Measurements from ENCODE around the gene MAML2.
A peak's percentile ranks its signal among the peaks of the same experiment; 100 is the strongest.

MAML2 gene

DNA sequence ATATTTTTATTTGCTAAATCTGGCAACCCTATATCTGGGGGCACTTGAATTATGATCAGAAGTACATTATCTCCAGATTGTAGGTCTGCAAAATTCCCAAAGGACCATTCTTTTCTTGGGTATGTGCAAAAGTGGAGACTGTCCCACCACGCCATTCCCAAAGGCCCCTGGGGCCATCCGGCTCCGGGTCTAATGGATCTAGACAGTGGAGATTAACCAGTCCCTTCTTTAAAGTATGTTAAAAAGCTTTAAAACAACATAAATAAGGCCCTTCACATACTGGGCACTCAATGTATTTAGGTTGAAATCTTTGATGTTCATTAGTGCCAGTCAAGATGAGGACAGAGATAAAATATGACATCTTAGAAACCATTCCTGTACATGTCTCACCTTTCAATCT lies 124.1 kb downstream of the MAML2 start:
- Histone ChIP-seq H3K4me1 (ENCODE audit: control insufficient read depth in 2 of 2, insufficient read depth in 2 of 2, low read length in 2 of 2) (peaks cover 11 to 23% of the 10 kb centered on the region in 2 donors), H3K36me3 (ENCODE audit: control insufficient read depth in 2 of 2, insufficient read depth in 2 of 2, low read length in 2 of 2) (no peaks in the 10 kb centered on the region), H3K9me3 (ENCODE audit: control insufficient read depth in 2 of 2, low read length in 2 of 2) (no peaks in the 10 kb centered on the region), H3K27me3 (ENCODE audit: control insufficient read depth in 2 of 2, insufficient read depth in 2 of 2, low read length in 2 of 2) (no peaks in the 10 kb centered on the region), H3K9ac (ENCODE audit: low read depth in 1 of 2, low read length in 2 of 2) (no peak overlapping the region), H3K27ac (ENCODE audit: low read depth in 2 of 2, low read length in 2 of 2) (no peak overlapping the region), H3K4me3 (ENCODE audit: low read length in 2 of 2) (no peak overlapping the region)

DNA sequence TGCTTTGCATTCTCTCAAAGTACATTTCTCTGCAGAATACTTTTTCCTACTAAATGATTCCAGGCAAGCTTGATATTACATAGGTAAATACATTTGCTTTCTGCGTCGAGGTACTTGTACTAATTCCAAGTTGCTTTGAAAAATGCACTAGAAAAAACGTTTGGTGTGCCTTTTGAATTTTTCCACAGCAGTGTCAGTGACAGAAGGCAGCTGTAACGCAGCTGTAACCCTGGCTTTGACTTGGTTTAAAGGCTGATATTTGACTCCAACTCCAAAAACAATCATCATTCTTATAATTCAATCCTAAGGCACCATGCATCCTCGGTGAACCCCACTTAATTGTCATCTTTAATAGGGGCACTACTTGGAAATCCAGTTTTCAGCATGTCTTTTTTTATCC lies 125.0 kb downstream of the MAML2 start:
- Histone ChIP-seq H3K9ac (ENCODE audit: low read depth in 1 of 2, low read length in 2 of 2) (no peak overlapping the region), H3K9me3 (ENCODE audit: control insufficient read depth in 2 of 2, low read length in 2 of 2) (no peaks in the 10 kb centered on the region), H3K36me3 (ENCODE audit: control insufficient read depth in 2 of 2, insufficient read depth in 2 of 2, low read length in 2 of 2) (no peaks in the 10 kb centered on the region), H3K27ac (ENCODE audit: low read depth in 2 of 2, low read length in 2 of 2) (no peak overlapping the region), H3K4me3 (ENCODE audit: low read length in 2 of 2) (no peak overlapping the region), H3K4me1 (ENCODE audit: control insufficient read depth in 2 of 2, insufficient read depth in 2 of 2, low read length in 2 of 2) (peaks cover 11 to 23% of the 10 kb centered on the region in 2 donors), H3K27me3 (ENCODE audit: control insufficient read depth in 2 of 2, insufficient read depth in 2 of 2, low read length in 2 of 2) (no peaks in the 10 kb centered on the region)

DNA sequence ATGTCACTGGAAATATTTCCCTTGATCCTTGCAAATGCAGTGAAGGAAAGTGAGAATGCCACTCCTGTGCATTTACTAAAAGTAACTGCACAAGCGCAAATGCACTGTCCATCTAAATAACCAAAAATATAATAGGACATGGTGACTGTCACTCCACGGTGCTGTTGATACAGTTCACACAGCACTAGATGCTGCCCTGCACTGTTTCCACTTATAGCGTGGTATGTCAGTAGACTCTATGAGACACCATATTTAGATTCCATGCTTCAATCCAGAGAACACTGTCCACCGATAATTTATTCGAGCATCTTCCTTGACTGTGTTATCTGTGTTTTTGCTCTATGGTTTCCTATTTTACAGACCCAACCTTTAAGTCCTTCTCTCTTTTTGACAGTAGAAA lies 125.8 kb downstream of the MAML2 start:
- Histone ChIP-seq H3K4me1 (ENCODE audit: control insufficient read depth in 2 of 2, insufficient read depth in 2 of 2, low read length in 2 of 2) (peaks cover 19 to 30% of the 10 kb centered on the region in 2 donors), H3K9ac (ENCODE audit: low read depth in 1 of 2, low read length in 2 of 2) (no peak overlapping the region), H3K9me3 (ENCODE audit: control insufficient read depth in 2 of 2, low read length in 2 of 2) (no peaks in the 10 kb centered on the region), H3K4me3 (ENCODE audit: low read length in 2 of 2) (no peak overlapping the region), H3K27me3 (ENCODE audit: control insufficient read depth in 2 of 2, insufficient read depth in 2 of 2, low read length in 2 of 2) (no peaks in the 10 kb centered on the region), H3K36me3 (ENCODE audit: control insufficient read depth in 2 of 2, insufficient read depth in 2 of 2, low read length in 2 of 2) (no peaks in the 10 kb centered on the region), H3K27ac (ENCODE audit: low read depth in 2 of 2, low read length in 2 of 2) (peak overlapping the region in 1 of 2 donors; percentile 79)

DNA sequence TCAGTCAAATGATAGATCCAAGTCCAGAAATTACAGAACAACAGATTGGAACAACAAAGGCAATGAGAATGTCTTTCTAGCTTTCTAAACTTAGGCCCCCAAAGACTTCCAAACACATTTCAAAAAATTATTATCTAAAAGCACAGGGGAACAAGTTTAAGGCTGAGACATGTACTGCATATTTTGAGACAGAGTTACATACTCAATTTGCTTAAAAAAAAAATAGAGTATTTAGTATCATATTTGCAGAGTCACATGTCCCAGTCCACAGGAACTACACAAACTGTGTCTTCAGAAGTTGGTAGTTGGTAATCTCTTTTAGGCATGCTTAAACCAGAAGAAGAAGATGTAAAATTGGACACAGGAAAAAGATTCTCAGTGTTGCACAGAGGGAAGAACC lies 127.2 kb downstream of the MAML2 start:
- Histone ChIP-seq H3K27ac (ENCODE audit: low read depth in 2 of 2, low read length in 2 of 2) (peak overlapping the region; percentile 64 to 79), H3K9ac (ENCODE audit: low read depth in 1 of 2, low read length in 2 of 2) (no peak overlapping the region), H3K36me3 (ENCODE audit: control insufficient read depth in 2 of 2, insufficient read depth in 2 of 2, low read length in 2 of 2) (no peaks in the 10 kb centered on the region), H3K4me3 (ENCODE audit: low read length in 2 of 2) (no peak overlapping the region), H3K27me3 (ENCODE audit: control insufficient read depth in 2 of 2, insufficient read depth in 2 of 2, low read length in 2 of 2) (no peaks in the 10 kb centered on the region), H3K9me3 (ENCODE audit: control insufficient read depth in 2 of 2, low read length in 2 of 2) (no peaks in the 10 kb centered on the region), H3K4me1 (ENCODE audit: control insufficient read depth in 2 of 2, insufficient read depth in 2 of 2, low read length in 2 of 2) (peaks cover 23 to 31% of the 10 kb centered on the region in 2 donors)

DNA sequence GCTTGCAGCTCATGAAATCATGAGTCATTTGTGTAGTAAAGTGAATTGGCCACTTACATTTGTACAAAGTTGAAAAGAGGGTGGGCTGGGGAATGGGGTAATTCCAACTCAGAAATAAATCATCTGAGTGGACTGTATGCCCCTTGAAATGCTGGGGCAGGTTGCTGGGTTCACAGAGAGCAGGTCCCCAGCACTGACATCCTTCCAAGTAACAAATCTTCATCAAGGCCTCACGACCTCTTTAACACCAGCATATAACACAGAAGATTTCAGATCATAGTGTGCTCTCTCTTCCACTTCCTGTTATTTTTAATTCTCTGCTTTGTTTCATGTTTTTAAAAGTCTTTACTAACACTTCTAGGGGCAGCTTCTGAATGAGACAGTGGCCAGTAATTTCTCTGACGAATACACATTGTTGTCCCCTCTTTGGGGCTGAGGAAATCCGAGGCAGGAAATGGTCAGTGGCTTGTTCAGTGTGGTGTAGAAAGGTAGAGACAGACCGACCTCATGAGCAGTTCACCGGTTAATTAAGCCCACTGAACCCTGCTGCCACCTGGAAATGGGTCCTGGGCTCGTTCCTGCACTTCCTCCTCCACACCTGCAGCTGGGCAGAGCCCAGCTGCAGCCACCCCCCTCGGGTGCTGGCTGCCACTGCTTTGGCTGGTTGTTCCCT lies 127.7 kb downstream of the MAML2 start:
- Histone ChIP-seq H3K9ac (ENCODE audit: low read depth in 1 of 2, low read length in 2 of 2) (no peak overlapping the region), H3K4me1 (ENCODE audit: control insufficient read depth in 2 of 2, insufficient read depth in 2 of 2, low read length in 2 of 2) (peaks cover 23 to 31% of the 10 kb centered on the region in 2 donors), H3K27me3 (ENCODE audit: control insufficient read depth in 2 of 2, insufficient read depth in 2 of 2, low read length in 2 of 2) (no peaks in the 10 kb centered on the region), H3K4me3 (ENCODE audit: low read length in 2 of 2) (no peak overlapping the region), H3K27ac (ENCODE audit: low read depth in 2 of 2, low read length in 2 of 2) (peak overlapping the region; percentile 64 to 79), H3K36me3 (ENCODE audit: control insufficient read depth in 2 of 2, insufficient read depth in 2 of 2, low read length in 2 of 2) (no peaks in the 10 kb centered on the region), H3K9me3 (ENCODE audit: control insufficient read depth in 2 of 2, low read length in 2 of 2) (no peaks in the 10 kb centered on the region)

DNA sequence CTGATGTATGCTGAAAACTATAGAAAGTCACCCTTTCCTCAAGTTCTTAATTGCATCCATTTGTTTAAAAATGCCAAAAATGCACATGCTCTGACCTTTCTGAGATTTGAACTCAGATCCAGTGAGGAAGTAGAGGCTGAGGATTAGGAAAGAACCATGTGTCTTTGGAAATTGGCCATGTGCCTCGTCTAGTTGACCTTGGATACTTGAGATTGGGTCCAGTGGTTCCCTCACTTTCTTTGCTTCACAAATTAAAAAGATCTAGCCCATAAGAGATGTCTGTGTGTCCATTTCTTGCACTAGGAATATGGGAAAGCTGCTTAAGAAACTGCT lies 128.3 kb downstream of the MAML2 start:
- Histone ChIP-seq H3K27me3 (ENCODE audit: control insufficient read depth in 2 of 2, insufficient read depth in 2 of 2, low read length in 2 of 2) (no peaks in the 10 kb centered on the region), H3K4me3 (ENCODE audit: low read length in 2 of 2) (no peak overlapping the region), H3K36me3 (ENCODE audit: control insufficient read depth in 2 of 2, insufficient read depth in 2 of 2, low read length in 2 of 2) (no peaks in the 10 kb centered on the region), H3K27ac (ENCODE audit: low read depth in 2 of 2, low read length in 2 of 2) (peak overlapping the region; percentile 64 to 79), H3K4me1 (ENCODE audit: control insufficient read depth in 2 of 2, insufficient read depth in 2 of 2, low read length in 2 of 2) (peaks cover 23 to 31% of the 10 kb centered on the region in 2 donors), H3K9ac (ENCODE audit: low read depth in 1 of 2, low read length in 2 of 2) (no peak overlapping the region), H3K9me3 (ENCODE audit: control insufficient read depth in 2 of 2, low read length in 2 of 2) (no peaks in the 10 kb centered on the region)

DNA sequence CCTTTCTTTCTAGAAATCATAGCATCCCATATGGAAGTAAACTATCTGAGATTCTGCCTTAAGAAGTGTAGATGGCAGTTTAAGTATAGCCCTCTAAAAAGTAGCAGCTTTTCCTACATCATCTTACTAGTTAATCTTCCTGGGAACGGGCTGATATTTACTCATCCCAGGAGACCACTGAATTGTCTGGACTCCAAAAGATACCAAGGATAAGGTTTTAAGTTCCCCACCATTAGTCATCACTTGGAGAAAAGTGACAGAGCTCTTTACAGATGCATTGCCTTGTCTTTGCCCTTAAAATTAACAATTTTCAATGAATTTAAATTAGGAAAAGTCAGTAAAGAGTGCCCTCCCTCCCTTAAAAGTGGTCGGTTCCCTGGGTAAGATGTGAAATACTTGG lies 129.5 kb downstream of the MAML2 start:
- peak overlapping the region; percentile 10 to 46 for H3K27ac ChIP-seq (ENCODE audit: low read depth in 2 of 2, low read length in 2 of 2)
- no peaks in the 10 kb centered on the region for H3K27me3 ChIP-seq (ENCODE audit: control insufficient read depth in 2 of 2, insufficient read depth in 2 of 2, low read length in 2 of 2)
- H3K4me1 ChIP-seq (ENCODE audit: control insufficient read depth in 2 of 2, insufficient read depth in 2 of 2, low read length in 2 of 2), result peaks cover 23 to 31% of the 10 kb centered on the region in 2 donors
- H3K36me3 ChIP-seq (ENCODE audit: control insufficient read depth in 2 of 2, insufficient read depth in 2 of 2, low read length in 2 of 2), result no peaks in the 10 kb centered on the region
- no peaks in the 10 kb centered on the region for H3K9me3 ChIP-seq (ENCODE audit: control insufficient read depth in 2 of 2, low read length in 2 of 2)
- no peak overlapping the region for H3K9ac ChIP-seq (ENCODE audit: low read depth in 1 of 2, low read length in 2 of 2)
- H3K4me3 ChIP-seq (ENCODE audit: low read length in 2 of 2), result no peak overlapping the region

DNA sequence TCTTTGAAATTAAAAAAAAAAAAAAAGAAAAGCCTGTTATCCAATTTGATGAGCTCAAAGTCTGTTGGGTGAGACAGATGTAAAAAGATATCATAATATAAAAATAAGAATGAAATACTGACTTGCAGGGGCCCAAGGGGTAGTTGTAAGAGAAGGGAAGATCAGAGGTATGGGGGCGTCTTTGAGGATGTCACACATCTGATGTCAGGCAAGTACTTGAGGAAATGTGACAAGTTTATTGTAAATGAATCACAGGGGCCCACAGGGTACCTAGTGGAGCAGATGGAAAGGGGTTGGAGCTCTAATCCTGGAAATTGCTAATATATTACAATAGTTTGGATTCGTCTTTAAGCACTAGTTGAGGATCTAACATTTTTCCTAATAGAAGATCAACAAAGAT lies 131.6 kb downstream of the MAML2 start:
- Histone ChIP-seq H3K27ac (ENCODE audit: low read depth in 2 of 2, low read length in 2 of 2) (no peak overlapping the region), H3K9ac (ENCODE audit: low read depth in 1 of 2, low read length in 2 of 2) (no peak overlapping the region), H3K4me3 (ENCODE audit: low read length in 2 of 2) (no peak overlapping the region), H3K9me3 (ENCODE audit: control insufficient read depth in 2 of 2, low read length in 2 of 2) (no peaks in the 10 kb centered on the region), H3K27me3 (ENCODE audit: control insufficient read depth in 2 of 2, insufficient read depth in 2 of 2, low read length in 2 of 2) (no peaks in the 10 kb centered on the region), H3K4me1 (ENCODE audit: control insufficient read depth in 2 of 2, insufficient read depth in 2 of 2, low read length in 2 of 2) (peaks cover 28 to 43% of the 10 kb centered on the region in 2 donors), H3K36me3 (ENCODE audit: control insufficient read depth in 2 of 2, insufficient read depth in 2 of 2, low read length in 2 of 2) (no peaks in the 10 kb centered on the region)

DNA sequence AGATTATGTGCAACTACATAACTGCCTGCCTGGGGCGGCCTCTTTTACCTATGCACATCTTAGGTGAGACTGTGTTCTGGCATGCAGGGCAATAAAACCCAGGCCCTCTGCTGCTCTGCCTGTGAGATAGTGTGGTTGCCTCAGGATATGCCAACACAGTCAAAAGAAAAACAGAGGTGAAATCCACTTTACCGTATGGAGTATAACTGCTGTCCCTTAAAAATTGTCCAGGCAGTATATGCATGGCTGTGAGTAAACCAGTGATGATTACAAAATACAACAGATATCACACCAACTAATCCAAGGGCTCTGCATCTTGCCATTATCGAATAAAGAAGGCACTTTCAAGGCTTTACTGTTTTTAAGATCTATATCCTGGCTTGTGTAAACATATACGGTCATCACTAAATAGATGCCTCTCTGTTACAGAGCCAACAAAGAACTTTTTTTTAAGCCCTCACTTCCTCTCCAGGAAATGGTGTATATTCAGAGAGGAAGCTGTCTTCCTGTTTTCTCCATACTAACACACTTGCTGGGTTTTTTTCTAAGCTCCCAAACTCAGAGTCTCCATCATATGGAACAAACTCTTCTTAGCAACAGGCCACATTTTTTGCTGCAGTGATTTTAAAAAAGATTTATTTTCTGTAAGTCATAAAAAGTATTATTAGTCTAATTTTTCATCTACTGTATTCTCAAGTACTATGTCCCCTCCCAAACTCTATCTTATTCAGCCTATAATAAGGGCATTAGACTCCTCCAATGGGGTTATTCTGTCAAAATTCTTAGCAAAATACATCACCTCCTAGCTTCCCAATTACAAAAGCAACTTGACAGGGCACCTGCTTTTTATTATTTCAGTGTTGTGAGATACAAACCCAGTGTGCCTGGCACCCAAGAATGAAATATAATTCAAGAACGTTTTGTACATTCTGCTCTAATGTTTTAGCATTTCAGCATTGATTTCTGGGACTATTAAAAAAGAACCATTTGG lies 135.2 kb downstream of the MAML2 start:
- Histone ChIP-seq H3K27me3 (ENCODE audit: control insufficient read depth in 2 of 2, insufficient read depth in 2 of 2, low read length in 2 of 2) (no peaks in the 10 kb centered on the region), H3K9me3 (ENCODE audit: control insufficient read depth in 2 of 2, low read length in 2 of 2) (no peaks in the 10 kb centered on the region), H3K4me1 (ENCODE audit: control insufficient read depth in 2 of 2, insufficient read depth in 2 of 2, low read length in 2 of 2) (peaks cover 22 to 27% of the 10 kb centered on the region in 2 donors), H3K36me3 (ENCODE audit: control insufficient read depth in 2 of 2, insufficient read depth in 2 of 2, low read length in 2 of 2) (peaks cover 0 to 3% of the 10 kb centered on the region in 2 donors), H3K4me3 (ENCODE audit: low read length in 2 of 2) (peak overlapping the region in 1 of 2 donors; percentile 33), H3K9ac (ENCODE audit: low read depth in 1 of 2, low read length in 2 of 2) (peak overlapping the region in 1 of 2 donors; percentile 28), H3K27ac (ENCODE audit: low read depth in 2 of 2, low read length in 2 of 2) (peak overlapping the region; percentile 56 to 71)

DNA sequence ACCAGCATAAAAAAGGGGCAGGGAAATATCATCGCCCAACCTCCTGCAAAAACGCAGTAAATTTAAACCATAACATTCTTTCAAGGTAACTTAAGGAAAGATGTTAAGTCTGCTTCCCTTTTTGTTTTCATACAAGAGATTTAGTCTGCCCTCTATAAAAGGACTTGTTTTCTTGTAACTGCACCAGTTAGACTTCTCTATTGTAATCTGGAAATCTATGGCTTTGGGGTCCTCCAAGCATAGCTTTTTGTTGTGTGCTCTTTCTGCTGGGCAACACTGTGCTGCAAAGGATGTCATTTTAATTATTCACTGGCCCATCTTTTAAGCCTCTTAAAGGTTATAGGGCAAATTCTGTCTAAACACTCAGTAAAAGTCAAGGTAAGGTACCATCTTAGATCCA lies 136.0 kb downstream of the MAML2 start:
- H3K9me3 ChIP-seq (ENCODE audit: control insufficient read depth in 2 of 2, low read length in 2 of 2), result no peaks in the 10 kb centered on the region
- peak overlapping the region; percentile 40 to 71 for H3K27ac ChIP-seq (ENCODE audit: low read depth in 2 of 2, low read length in 2 of 2)
- H3K9ac ChIP-seq (ENCODE audit: low read depth in 1 of 2, low read length in 2 of 2), result no peak overlapping the region
- no peak overlapping the region for H3K4me3 ChIP-seq (ENCODE audit: low read length in 2 of 2)
- no peaks in the 10 kb centered on the region for H3K27me3 ChIP-seq (ENCODE audit: control insufficient read depth in 2 of 2, insufficient read depth in 2 of 2, low read length in 2 of 2)
- peaks cover 0 to 3% of the 10 kb centered on the region in 2 donors for H3K36me3 ChIP-seq (ENCODE audit: control insufficient read depth in 2 of 2, insufficient read depth in 2 of 2, low read length in 2 of 2)
- peaks cover 14 to 21% of the 10 kb centered on the region in 2 donors for H3K4me1 ChIP-seq (ENCODE audit: control insufficient read depth in 2 of 2, insufficient read depth in 2 of 2, low read length in 2 of 2)
